ENCODE results near the gene PVALEF.

DNA sequence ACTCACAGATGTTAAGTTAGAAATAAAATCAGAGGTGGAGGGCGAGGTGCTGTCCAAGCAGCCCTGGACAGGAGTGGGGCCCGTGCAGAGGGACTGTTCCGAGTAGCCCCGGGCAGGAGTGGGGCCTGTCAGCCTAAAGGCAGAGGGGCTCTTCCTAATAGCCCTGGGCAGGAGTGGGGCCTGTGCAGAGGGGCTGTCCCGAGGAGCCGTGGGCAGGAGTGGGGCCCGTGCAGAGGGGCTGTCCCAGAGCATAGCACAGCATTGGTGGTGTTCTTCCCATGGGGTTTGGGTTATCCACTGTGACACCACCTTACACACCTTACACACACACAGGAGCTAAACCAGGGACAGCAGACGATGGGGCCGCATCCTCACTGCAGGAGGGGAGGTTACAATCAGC, 47.1 kb downstream of the PVALEF start:
- TF ChIP-seq, protein P1, sequence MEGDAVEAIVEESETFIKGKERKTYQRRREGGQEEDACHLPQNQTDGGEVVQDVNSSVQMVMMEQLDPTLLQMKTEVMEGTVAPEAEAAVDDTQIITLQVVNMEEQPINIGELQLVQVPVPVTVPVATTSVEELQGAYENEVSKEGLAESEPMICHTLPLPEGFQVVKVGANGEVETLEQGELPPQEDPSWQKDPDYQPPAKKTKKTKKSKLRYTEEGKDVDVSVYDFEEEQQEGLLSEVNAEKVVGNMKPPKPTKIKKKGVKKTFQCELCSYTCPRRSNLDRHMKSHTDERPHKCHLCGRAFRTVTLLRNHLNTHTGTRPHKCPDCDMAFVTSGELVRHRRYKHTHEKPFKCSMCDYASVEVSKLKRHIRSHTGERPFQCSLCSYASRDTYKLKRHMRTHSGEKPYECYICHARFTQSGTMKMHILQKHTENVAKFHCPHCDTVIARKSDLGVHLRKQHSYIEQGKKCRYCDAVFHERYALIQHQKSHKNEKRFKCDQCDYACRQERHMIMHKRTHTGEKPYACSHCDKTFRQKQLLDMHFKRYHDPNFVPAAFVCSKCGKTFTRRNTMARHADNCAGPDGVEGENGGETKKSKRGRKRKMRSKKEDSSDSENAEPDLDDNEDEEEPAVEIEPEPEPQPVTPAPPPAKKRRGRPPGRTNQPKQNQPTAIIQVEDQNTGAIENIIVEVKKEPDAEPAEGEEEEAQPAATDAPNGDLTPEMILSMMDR (IDR thresholded peaks at IDR 0.05; ENCODE audit: low read depth, low read length) = no peak
- TF ChIP-seq EZH2phosphoT487 (IDR thresholded peaks at IDR 0.05; ENCODE audit: low read depth) = no peak
